ENCODE data around the gene CACNA2D2.
"Not testable (repeated sequence)": the region's sequence is repeated elsewhere in the genome, so short reads cannot be mapped to it uniquely, and the experiment has no call there.

GRCh38 chr3:50512908-50513307 lies 9.5 kb upstream of the CACNA2D2 start:
- TF ChIP-seq CTCF, POLR2A (IDR thresholded peaks at IDR 0.05): not testable (repeated sequence)
